22Rv1 (cell line): ENCODE data around the gene FCMR.

ENCODE experiments used
- ZFX ChIP-seq: fragments of 450-650 bp; IDR thresholded peaks from 2 replicates; pipeline ENCODE4 v1.6.1; 2017; ENCODE audit warnings: antibody characterized with exemption, borderline replicate concordance
- TF ChIP-seq, protein P1 (sequence below): fragments of 450-650 bp; IDR thresholded peaks from 2 replicates; pipeline ENCODE4 v1.5.1; 2017; ENCODE audit warnings: mild to moderate bottlenecking

DNA sequence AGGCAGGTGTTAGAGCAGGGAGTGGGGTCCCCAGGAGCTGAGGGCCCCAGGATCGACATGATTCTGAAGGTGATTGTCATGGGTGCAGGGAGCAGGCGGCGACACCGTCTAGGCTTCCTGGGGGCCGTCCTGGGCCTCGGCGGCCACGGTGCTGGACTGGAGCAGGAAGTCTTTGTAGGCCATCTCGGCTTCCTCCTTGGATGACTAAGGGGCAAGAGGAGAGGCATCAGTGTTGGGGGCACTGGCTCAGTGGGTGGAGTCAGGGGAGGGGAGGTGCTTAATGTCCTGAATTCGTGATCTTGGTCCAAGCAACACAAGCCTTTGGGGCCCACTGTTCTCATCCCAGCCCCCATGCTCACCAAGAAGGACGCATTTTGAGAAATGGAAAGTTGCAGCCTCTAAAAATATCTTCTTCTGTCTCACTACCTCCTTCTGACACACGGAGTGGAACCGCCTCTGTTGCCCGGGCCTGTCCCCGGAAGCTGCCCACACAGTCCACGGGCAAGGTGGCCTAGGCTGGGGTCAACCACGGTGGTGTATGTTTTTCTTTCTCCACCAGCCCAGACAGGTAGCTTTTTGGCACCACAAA, 8.6 kb upstream of the FCMR start:
- TF ChIP-seq, protein P1, sequence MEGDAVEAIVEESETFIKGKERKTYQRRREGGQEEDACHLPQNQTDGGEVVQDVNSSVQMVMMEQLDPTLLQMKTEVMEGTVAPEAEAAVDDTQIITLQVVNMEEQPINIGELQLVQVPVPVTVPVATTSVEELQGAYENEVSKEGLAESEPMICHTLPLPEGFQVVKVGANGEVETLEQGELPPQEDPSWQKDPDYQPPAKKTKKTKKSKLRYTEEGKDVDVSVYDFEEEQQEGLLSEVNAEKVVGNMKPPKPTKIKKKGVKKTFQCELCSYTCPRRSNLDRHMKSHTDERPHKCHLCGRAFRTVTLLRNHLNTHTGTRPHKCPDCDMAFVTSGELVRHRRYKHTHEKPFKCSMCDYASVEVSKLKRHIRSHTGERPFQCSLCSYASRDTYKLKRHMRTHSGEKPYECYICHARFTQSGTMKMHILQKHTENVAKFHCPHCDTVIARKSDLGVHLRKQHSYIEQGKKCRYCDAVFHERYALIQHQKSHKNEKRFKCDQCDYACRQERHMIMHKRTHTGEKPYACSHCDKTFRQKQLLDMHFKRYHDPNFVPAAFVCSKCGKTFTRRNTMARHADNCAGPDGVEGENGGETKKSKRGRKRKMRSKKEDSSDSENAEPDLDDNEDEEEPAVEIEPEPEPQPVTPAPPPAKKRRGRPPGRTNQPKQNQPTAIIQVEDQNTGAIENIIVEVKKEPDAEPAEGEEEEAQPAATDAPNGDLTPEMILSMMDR: no peak
- TF ChIP-seq ZFX: no peak
